SK-N-SH (cell line): ENCODE measurements around the gene NKX2-2. TPM values are rescaled to one million over a fixed set of nuclear protein-coding genes. Genes with fewer than 3 reads are reported as not detected.

Source experiments
- CTCF ChIA-PET: fragments of 300-600, 350-600 bp; formaldehyde crosslinking; extraction: SDS; loops from one replicate; lab custom pipeline; 2021; lab: Yijun Ruan, JAX
- POLR2A ChIA-PET: fragments of 350-600 bp; sonication (Branson Sonifier 250); formaldehyde crosslinking; extraction: SDS; loops from one replicate; lab custom pipeline; 2020; ENCODE audit warnings: antibody characterized with exemption, inconsistent platforms; lab: Yijun Ruan, JAX
- DNase-seq: peaks from one replicate; pipeline ENCODE4 v3.0.0; 2012
- H2AFZ ChIP-seq: fragments of 200-600 bp; sonication (generic); 2 replicates; pipeline ENCODE4 v1.8.1; 2016; ENCODE audit warnings: antibody characterized with exemption, mild to moderate bottlenecking, low read depth
- H3F3A ChIP-seq: fragments of 200-600 bp; sonication (generic); replicated peaks from 2 replicates; pipeline ENCODE3; 2016; ENCODE audit warnings: antibody characterized with exemption, mild to moderate bottlenecking; ENCODE audit not compliant: insufficient read depth
- H3K27ac ChIP-seq, 2 experiments: fragments of 200-500 bp in 1 of 2; fragments of 200-600 bp in 1 of 2; sonication (Bioruptor generic) in 1 of 2; sonication (generic), shearing (Covaris generic) in 1 of 2; 2 replicates each; pipeline versions ENCODE4 v1.5.1 to v1.6.1; 2014 to 2016; ENCODE audit warnings: low read depth in 2 of 2, inconsistent platforms in 1 of 2, low read length in 1 of 2, mild to moderate bottlenecking in 1 of 2, mixed read lengths in 1 of 2
- H3K27me3 ChIP-seq: fragments of 200-600 bp; sonication (generic), shearing (Covaris generic); 2 replicates; pipeline ENCODE4 v1.6.1; 2016; ENCODE audit warnings: mixed run types; ENCODE audit not compliant: insufficient read depth
- H3K36me3 ChIP-seq, 2 experiments: fragments of 200-500 bp in 1 of 2; fragments of 200-600 bp in 1 of 2; sonication (Bioruptor generic) in 1 of 2; sonication (generic) in 1 of 2; replicated peaks in 1 of 2; 2 replicates each; pipeline versions ENCODE3 to v1.5.1; 2014 to 2016; ENCODE audit warnings: low read length in 1 of 2, mild to moderate bottlenecking in 1 of 2; ENCODE audit not compliant: insufficient read depth in 2 of 2, control insufficient read depth in 1 of 2
- H3K4me1 ChIP-seq, 2 experiments: fragments of 200-500 bp in 1 of 2; fragments of 200-600 bp in 1 of 2; sonication (Bioruptor generic) in 1 of 2; sonication (generic), shearing (Covaris generic) in 1 of 2; 2 replicates each; pipeline versions ENCODE4 v1.5.1 to v1.6.1; 2014 to 2016; ENCODE audit warnings: low read depth in 1 of 2, low read length in 1 of 2, mixed run types in 1 of 2; ENCODE audit not compliant: insufficient read depth in 2 of 2, control insufficient read depth in 1 of 2
- H3K4me2 ChIP-seq: fragments of 200-600 bp; sonication (generic), shearing (Covaris generic); 2 replicates; pipeline ENCODE4 v1.6.1; 2017; ENCODE audit warnings: mixed run types
- H3K4me3 ChIP-seq, 2 experiments: fragments of 200-500 bp in 1 of 2; fragments of 200-600 bp in 1 of 2; sonication (Bioruptor generic) in 1 of 2; sonication (generic), shearing (Covaris generic) in 1 of 2; 2 replicates each; pipeline versions ENCODE4 v1.5.1 to v1.8.1; 2014 to 2016; ENCODE audit warnings: low read depth in 2 of 2, inconsistent platforms in 1 of 2, low read length in 1 of 2, mild to moderate bottlenecking in 1 of 2, mixed read lengths in 1 of 2, moderate library complexity in 1 of 2
- H3K79me2 ChIP-seq: fragments of 200-600 bp; sonication (generic); 2 replicates; pipeline ENCODE4 v1.8.1; 2017; ENCODE audit warnings: mild to moderate bottlenecking; ENCODE audit not compliant: insufficient read depth
- H3K9ac ChIP-seq: fragments of 200-600 bp; sonication (generic); 2 replicates; pipeline ENCODE4 v1.6.1; 2017; ENCODE audit warnings: mixed run types
- H3K9me2 ChIP-seq: fragments of 200-600 bp; sonication (generic); 2 replicates; pipeline ENCODE4 v1.6.1; 2017; ENCODE audit warnings: mixed run types
- H3K9me3 ChIP-seq: fragments of 200-600 bp; sonication (generic); 2 replicates; pipeline ENCODE4 v1.6.1; 2017; ENCODE audit warnings: mixed run types, mild to moderate bottlenecking, moderate library complexity
- H4K20me1 ChIP-seq: fragments of 200-600 bp; sonication (generic); 2 replicates; pipeline ENCODE4 v1.6.1; 2017; ENCODE audit warnings: mild to moderate bottlenecking, mixed run types; ENCODE audit not compliant: insufficient read depth
- CTCF ChIP-seq: fragments of 200-600 bp; sonication (generic); IDR thresholded peaks from 2 replicates; pipeline ENCODE4 v1.6.1; 2017; ENCODE audit warnings: antibody characterized with exemption, mild to moderate bottlenecking, moderate library complexity
- ELF1 ChIP-seq: IDR thresholded peaks from 2 replicates; pipeline ENCODE4 v1.4.0; 2012
- EP300 ChIP-seq, 2 experiments: IDR thresholded peaks; 2 replicates each; pipeline versions ENCODE4 v1.4.0 to v1.6.1; 2012; ENCODE audit warnings: borderline replicate concordance in 1 of 2, low read depth in 1 of 2, low read length in 1 of 2
- EZH2phosphoT487 ChIP-seq: fragments of 200-600 bp; sonication (generic); IDR thresholded peaks from 2 replicates; pipeline ENCODE4 v1.6.1; 2017; ENCODE audit warnings: low read depth, mixed run types, mild to moderate bottlenecking, antibody characterized with exemption, moderate library complexity, borderline replicate concordance
- FOXJ3 ChIP-seq: sonication (generic); formaldehyde crosslinking; IDR thresholded peaks from 2 replicates; pipeline ENCODE4 v1.5.1; 2020; ENCODE audit warnings: mild to moderate bottlenecking, missing genetic modification reagents
- GATA2 ChIP-seq: sonication (generic); formaldehyde crosslinking; IDR thresholded peaks from 2 replicates; pipeline ENCODE4 v1.5.0; 2020; ENCODE audit warnings: mild to moderate bottlenecking, missing genetic modification reagents
- NFIC ChIP-seq: IDR thresholded peaks from 2 replicates; pipeline ENCODE4 v1.4.0; 2012; ENCODE audit warnings: borderline replicate concordance
- TCF12 ChIP-seq: IDR thresholded peaks from 2 replicates; pipeline ENCODE4 v1.4.0; 2012
- WGBS: methylation state at CpG from one replicate; pipeline ENCODE4 v1.1.6; 2017; ENCODE audit warnings: low lambda C conversion rate; 5-methylcytosine and 5-hydroxymethylcytosine counted together
- polyA plus RNA-seq, 3 experiments: library from polyadenylated mRNA; depleted of rRNA; stranded (reverse); fragments of >200 nt; gene quantifications; 2 replicates each; pipeline ENCODE4 v1.2.3, GENCODE V29; 2012
- TF ChIP-seq, protein P1 (sequence below): IDR thresholded peaks from 2 replicates; pipeline ENCODE4; 2012
- TF ChIP-seq, protein P2 (sequence below): IDR thresholded peaks from 2 replicates; pipeline ENCODE4 v1.6.1; 2012; ENCODE audit warnings: mild to moderate bottlenecking, low read depth, low read length, moderate library complexity

Gene NKX2-2
- polyA plus RNA-seq, 1 of the 3 experiments (the other 2 are of a cell fraction), result not detected

DNA sequence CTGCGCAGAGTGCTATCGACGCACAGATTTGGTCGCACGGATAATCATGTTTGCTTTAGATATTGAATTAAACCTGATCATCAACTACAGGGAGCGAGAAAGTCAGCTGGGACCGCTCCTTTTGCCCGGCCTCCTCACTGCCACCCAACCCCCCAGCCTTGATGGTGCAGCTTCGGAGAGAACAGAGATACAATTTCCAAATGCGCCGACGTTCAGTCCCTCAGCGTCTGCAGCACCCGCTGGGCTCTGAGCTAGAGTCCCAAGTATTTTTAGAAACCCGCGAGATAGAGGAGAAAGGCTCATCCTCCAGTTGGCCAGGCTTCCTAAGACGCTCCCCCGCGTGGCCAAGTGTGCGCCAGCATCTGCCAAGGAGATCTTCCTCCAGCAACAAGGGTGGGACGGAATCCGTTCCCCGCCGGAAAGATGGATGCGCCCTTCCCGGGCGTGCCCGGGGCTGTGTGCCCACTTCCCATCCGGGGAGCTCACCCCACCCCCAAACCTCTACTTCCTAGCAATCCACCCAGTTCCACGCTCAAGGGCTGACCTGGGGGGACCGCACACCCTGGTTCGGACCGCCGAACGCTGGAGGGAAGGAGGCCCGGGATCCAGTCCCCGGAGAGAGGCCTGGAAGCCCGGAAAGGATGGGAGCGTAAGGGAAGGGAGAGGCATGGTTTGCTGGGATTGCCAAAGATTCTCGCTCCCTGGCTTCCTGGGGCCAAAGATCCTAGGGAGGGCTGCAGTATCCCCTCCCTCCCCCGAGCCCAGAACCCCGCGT is 4.1 kb downstream of the NKX2-2 start:
- Histone ChIP-seq H2AFZ (peak overlapping the region; percentile 56; the same call in 1 of the 2 replicates), H3K9me2 (no peaks in the 10 kb centered on the region), H3K27me3 (peaks cover 89% of the 10 kb centered on the region), H3K36me3 (no peaks in the 10 kb centered on the region), H3K4me1 (peaks cover 0 to 4% of the 10 kb centered on the region in 2 experiments; a peak in 2 of 4 replicates), H3K27ac (no peak overlapping the region), H3K4me2 (peak overlapping the region; percentile 77), H3K4me3 (peak overlapping the region; percentile 24 to 53; a peak in 3 of 4 replicates), H3K9me3 (no peaks in the 10 kb centered on the region), H4K20me1 (no peaks in the 10 kb centered on the region), H3K9ac (no peak overlapping the region), H3F3A (no peaks in the 10 kb centered on the region)
- DNase-seq, result peak; percentile 39
- CTCF ChIA-PET, result interaction anchor here (1.0 to 9.7 kb wide), 7 partner anchors 8 to 673 kb away, joined by 3 to 145 read pairs (median 6); partner anchors contain the start of gene NKX2-2
- WGBS, result 18% methylated on average over 15 of the region's 43 CpGs
- TF ChIP-seq CTCF, result peak; percentile 35
- no peak for TF ChIP-seq NFIC
- TF ChIP-seq, all 33 proteins: peak for 1
- H3K79me2 ChIP-seq, result no peaks in the 10 kb centered on the region
- POLR2A ChIA-PET, result no interaction called here

DNA sequence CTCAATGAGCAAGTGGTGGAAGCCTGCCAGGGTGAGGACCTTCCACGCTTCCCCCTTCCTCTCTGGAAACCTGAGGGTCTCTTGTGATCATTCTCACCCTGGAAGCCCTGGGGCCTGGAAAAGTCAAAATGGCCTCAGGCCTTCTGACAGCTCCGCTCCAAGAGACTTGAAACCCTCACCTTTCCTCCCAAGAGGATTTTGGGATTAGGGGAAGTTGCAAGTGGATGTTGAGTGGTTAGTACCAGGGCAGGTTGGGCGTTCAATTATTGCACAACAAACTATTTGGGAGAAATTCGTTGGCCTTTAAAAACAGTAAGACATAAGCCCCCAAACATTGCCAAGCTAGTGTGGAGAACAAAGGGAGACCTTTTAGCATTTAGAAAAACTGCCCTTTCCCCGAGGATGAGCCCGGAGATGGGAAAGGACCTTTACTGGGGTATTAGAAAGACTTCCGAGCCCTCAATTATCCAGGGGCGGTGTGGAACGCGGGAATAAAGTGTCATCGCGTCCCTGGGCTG is 4.7 kb downstream of the NKX2-2 start:
- Histone ChIP-seq H3K79me2 (no peaks in the 10 kb centered on the region), H4K20me1 (no peaks in the 10 kb centered on the region), H3K4me3 (no peak overlapping the region), H3K9me3 (no peaks in the 10 kb centered on the region), H3K9ac (no peak overlapping the region), H3K27me3 (peaks cover 90% of the 10 kb centered on the region), H3K4me1 (peaks cover 0 to 4% of the 10 kb centered on the region in 2 experiments; a peak in 2 of 4 replicates), H3K4me2 (no peak overlapping the region), H3K36me3 (no peaks in the 10 kb centered on the region), H3K27ac (no peak overlapping the region), H3F3A (no peaks in the 10 kb centered on the region), H3K9me2 (no peaks in the 10 kb centered on the region), H2AFZ (no peak overlapping the region)
- DNase-seq, result no peak
- WGBS, result 25% methylated on average over 12 of the region's 12 CpGs
- CTCF ChIA-PET, result interaction anchor here (1.0 to 9.7 kb wide), 6 partner anchors 9 to 672 kb away, joined by 5 to 145 read pairs (median 14); partner anchors contain the start of gene NKX2-2
- POLR2A ChIA-PET, result no interaction called here
- TF ChIP-seq GATA2 (CRISPR knock-in tag) (no peak), TCF12 (no peak), FOXJ3 (CRISPR knock-in tag) (no peak), EZH2phosphoT487 (no peak), ELF1 (no peak), EP300 (IDR thresholded peaks at IDR 0.05; ENCODE audit: borderline replicate concordance in 1 of 2, low read depth in 1 of 2, low read length in 1 of 2) (no peak)
- TF ChIP-seq, protein P1, sequence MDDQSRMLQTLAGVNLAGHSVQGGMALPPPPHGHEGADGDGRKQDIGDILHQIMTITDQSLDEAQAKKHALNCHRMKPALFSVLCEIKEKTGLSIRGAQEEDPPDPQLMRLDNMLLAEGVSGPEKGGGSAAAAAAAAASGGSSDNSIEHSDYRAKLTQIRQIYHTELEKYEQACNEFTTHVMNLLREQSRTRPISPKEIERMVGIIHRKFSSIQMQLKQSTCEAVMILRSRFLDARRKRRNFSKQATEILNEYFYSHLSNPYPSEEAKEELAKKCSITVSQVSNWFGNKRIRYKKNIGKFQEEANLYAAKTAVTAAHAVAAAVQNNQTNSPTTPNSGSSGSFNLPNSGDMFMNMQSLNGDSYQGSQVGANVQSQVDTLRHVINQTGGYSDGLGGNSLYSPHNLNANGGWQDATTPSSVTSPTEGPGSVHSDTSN, result no peak
- TF ChIP-seq, protein P2, sequence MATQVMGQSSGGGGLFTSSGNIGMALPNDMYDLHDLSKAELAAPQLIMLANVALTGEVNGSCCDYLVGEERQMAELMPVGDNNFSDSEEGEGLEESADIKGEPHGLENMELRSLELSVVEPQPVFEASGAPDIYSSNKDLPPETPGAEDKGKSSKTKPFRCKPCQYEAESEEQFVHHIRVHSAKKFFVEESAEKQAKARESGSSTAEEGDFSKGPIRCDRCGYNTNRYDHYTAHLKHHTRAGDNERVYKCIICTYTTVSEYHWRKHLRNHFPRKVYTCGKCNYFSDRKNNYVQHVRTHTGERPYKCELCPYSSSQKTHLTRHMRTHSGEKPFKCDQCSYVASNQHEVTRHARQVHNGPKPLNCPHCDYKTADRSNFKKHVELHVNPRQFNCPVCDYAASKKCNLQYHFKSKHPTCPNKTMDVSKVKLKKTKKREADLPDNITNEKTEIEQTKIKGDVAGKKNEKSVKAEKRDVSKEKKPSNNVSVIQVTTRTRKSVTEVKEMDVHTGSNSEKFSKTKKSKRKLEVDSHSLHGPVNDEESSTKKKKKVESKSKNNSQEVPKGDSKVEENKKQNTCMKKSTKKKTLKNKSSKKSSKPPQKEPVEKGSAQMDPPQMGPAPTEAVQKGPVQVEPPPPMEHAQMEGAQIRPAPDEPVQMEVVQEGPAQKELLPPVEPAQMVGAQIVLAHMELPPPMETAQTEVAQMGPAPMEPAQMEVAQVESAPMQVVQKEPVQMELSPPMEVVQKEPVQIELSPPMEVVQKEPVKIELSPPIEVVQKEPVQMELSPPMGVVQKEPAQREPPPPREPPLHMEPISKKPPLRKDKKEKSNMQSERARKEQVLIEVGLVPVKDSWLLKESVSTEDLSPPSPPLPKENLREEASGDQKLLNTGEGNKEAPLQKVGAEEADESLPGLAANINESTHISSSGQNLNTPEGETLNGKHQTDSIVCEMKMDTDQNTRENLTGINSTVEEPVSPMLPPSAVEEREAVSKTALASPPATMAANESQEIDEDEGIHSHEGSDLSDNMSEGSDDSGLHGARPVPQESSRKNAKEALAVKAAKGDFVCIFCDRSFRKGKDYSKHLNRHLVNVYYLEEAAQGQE, result no peak
